DMS 273 (cell line): ENCODE results near the gene RFESD.
A peak's percentile ranks its signal among the peaks of the same experiment; 100 is the strongest.
"Not testable (repeated sequence)": the region's sequence is repeated elsewhere in the genome, so short reads cannot be mapped to it uniquely, and the experiment has no call there.

Source experiments
- DNase-seq: peaks from one replicate; lab custom pipeline; 2025; ENCODE audit not compliant: unreplicated experiment; lab: John Stamatoyannopoulos, UW

RFESD gene

GRCh38 chr5:95627971-95628810 lies 18.4 kb upstream of the RFESD start:
- DNase-seq, result no peak

DNA sequence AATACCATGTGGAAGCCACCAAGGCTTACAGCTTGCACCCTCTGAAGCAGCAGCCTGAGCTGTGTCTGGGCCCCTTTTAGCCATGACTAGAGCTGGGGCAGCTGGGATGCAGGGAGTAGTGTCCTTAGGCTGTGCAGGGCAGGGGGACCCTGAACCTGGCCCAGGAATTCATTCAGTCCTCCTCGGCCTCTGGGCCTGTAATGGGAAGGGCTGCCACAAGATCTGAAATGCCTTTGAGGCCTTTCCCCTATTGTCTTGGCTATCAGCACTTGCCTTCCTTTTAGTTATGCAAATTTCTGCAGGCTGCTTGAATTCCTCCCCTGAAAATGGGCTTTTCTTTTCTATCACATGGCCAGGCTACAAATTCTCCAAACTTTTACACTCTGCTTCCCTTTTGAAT lies 17.6 kb upstream of the RFESD start:
- no peak for DNase-seq

DNA sequence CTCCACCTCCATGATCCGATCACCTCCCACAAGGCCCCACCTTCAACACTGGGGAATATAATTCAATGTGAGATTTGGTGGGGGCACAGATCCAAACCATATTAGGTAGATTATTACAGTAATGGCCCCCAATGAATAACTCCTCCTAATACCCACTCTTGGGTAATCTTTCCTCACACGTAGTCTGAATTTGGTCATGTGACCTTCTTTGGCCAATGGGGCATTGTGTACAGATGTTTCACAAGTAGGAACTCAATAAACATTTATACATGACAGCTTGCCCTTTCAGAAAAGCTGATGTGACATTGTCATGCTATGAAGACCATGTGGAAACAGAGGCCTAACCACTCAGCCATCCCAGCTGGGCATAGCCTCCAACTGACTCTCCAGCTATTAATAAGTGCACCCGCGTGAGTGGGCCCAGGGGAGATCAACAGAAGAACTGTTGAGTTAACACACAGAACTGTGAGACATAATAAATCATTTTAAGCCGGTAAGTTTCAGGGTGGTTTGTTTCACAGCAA lies 16.1 kb upstream of the RFESD start:
- no peak for DNase-seq

DNA sequence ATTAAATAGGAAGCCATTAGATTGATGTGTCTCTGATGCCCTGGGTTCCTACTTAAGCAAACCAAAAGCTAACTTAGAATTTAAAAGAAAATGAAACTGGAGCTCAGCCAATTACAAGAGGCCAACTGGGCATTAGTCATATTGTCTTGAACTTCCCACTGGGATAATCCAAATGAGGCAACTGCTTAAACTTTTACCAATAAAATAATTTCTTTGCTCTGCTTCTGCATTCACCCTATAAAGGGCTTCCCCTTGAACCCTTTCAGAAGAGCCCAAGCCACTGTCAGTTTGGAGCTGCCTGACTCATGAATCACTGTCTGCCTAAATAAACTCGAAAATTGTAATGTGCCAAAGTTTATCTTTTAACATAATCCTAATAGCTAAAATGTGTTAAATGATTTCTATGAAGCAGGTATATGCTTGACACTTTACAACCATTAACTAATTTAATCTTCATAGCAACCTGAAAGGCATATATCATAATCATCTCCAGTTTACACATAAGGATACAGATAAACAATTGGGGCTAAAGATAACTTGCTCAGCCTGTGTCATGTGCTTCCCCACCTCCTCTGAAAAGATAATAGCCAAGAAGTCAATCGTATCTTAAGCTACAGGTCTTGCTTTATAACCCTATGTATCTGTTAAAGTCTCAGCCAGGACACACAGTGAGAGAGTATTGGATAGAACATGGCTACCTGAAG lies 15.2 kb upstream of the RFESD start:
- peak; percentile 20 for DNase-seq

DNA sequence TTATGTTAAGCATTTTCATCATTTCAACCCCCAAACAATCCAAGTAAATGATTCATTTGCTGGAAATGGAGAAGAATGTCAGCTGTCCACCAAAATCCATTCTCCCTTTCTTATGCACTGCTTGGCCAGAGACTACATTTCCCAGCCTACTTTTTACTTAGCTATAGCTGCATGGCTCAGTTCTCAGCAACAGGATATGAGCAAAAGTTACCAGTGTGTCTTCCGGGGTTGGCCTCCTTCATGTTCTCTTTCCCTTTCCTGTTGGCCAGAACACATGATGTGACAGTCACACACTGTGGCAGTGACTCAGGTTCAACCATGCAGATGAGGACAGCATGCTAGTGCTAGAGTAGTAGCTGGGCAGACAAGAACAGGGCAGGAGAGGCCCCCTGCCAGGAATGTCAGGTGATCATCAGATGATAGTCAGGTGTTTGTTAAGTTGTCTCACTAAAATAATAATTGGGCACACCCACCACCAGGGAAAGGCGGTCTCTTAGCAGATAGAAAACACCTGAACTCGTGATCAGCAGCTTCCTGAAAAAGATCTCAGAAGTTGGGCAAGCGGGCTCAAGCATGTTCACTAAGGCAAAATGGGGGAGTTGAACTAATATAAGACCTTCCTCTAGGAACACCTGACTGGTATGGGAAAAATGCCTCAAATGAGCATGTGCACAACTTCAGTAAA lies 14.4 kb upstream of the RFESD start:
- no peak for DNase-seq

- DNase-seq, result not testable (repeated sequence)
These were observed 13.6 kb upstream of the RFESD start for GRCh38 chr5:95632942-95633341.

- DNase-seq, result no peak
These were observed 12.9 kb upstream of the RFESD start for GRCh38 chr5:95633671-95634070.

DNA sequence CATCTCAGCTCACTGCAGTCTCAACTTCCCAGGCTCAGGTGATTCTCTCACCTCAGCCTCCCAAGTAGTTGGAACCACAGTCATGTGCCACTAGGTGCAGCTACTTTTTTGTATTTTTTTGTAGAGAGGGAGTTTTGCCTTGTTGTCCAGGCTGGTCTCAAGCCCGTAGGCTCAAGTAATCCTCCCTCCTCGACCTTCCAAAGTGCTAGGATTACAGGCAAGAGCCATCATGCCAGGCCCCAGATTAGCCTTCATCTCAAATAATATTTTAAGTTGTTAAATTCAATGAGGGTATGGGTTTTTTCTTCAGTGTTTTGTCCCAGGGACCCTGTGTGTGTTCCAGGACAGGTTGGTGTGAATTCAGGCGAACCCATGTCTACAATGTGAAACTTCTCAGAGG lies 12.5 kb upstream of the RFESD start:
- no peak for DNase-seq

DNA sequence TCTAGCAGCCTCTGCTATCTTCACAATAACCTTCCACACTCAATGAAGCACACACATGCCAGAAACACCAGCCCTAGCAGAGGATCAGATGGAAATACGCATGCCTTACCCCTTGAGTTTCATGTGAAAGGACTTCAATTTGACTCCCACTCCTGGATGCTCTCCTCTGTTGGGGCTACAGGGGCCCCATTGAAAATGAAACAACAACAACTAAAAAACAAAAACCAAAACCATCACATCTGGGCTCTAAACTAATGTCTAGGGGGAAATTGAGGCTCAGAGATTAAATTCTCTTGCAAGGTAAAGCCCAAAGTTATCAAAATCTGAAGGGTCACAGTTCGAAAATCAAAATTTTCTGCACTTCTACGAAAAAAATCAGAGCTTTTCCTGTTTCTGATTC lies 7.9 kb upstream of the RFESD start:
- no peak for DNase-seq

DNA sequence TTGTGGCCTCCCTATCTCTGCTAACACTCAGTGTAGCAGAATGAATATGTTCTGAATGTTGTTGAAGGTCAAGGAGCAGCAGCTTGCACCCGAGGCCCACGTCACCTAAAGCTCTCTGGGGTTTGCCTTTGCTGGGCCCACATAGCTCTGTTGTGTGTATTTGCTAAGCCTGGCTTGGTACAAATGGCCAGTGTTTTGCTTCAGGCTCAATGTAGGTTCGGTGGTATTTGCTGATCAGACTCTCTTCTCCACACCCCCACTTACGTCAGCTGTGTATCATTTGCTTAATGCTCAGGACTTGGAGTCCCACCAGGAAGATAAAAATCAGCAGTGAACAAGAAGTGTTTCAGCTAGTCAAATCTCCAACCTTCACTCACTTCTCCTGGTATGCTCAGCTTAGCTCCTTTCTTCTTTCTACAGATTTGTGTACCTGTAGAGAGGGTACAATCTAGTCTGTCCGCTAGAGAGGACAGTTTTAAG lies 4.8 kb upstream of the RFESD start:
- DNase-seq, result no peak

DNA sequence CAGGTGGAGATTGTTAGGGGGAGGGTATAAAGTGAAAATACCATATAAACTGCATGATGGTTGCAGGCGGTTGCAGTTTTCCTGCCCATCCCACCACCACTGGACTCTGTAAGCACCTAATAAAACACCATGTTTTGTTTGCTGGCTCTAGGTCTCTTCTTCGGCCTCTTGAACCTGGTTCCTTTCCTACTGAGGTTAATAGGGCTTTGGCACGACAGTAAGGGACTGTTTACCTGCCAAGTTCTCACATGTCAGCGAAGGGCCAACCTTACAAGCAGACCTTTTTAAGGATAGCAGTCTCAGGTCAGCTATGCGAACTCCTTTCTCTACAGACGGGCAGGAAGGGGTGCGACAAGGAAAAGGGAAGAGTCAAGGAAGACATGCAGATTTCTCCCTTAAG lies 3.4 kb upstream of the RFESD start:
- DNase-seq, result no peak

GRCh38 chr5:95644351-95645042 lies 2.1 kb upstream of the RFESD start:
- peak; percentile 83 for DNase-seq

GRCh38 chr5:95646226-95646568 lies 380 bp upstream of the RFESD start:
- DNase-seq, result not testable (repeated sequence)

- DNase-seq, result peak; percentile 16
These were observed 1.6 kb downstream of the RFESD start for GRCh38 chr5:95647886-95648860.

- no peak for DNase-seq
These were observed 2.7 kb downstream of the RFESD start for GRCh38 chr5:95649274-95649673.

- DNase-seq, result no peak
These were observed 3.5 kb downstream of the RFESD start for GRCh38 chr5:95649842-95650620.

DNA sequence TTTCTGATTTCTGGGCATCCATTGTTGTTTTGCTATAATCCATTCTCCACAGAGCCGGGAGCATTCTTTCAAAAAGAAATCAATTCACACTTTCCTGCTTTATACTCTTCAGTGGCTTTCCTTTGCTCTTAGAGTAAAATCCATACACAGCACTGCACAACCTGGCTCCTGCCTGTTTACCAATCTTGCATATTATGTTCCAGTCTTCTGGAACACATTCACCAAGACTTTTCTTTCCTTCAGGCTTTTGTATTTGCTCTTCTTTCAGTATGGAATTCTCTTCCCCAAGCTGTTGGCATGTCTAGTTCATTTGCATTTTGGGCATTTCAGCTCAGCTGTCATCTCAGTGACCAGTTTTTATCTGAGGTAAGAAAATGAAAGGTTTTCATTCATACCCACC lies 6.3 kb downstream of the RFESD start:
- no peak for DNase-seq

DNA sequence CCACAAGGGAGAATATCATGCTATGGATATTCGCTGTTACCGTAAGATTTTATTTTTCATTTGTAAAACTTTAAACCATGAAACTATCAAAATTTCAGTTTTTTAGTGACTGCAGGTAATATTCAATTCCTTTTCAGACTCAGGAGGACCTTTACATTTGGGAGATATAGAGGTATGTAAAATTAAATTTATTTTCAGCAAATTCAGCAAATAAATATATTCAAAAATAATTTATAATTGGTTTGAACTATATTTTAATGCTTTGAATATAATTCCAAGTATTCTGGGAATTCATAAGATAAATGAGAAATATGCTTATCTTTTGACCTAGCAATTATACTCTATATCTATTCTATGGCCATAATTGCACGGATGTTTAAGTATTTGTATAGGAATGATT lies 7.6 kb downstream of the RFESD start:
- no peak for DNase-seq

DNA sequence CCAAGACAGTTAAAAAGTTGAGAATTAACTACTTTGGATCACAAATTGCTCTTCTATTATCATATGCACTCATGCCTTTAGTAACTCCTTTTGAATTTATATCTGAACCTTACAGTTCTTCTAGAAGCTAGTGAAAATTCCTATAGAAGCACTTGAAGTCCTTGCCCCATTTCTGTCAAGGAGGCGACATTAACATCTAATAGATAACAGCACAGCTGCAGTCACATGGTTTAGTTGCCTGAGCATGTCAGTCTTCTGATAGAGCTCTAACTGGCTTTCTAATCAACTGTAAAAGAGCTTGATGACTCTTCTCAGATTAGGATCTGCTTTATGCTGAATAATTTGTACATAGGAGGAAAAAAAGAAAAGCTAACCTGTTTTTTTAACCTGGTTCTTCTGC lies 9.0 kb downstream of the RFESD start:
- DNase-seq, result no peak
